Heart left ventricle (tissue), 13 donors: ENCODE measurements around the gene PNN.

Experiments
- POLR2A ChIP-seq, 2 donors: fragments of 450-650 bp; IDR thresholded peaks; one replicate each; pipeline ENCODE4 v1.6.1; 2017; ENCODE audit warnings: antibody characterized with exemption in 2 of 2, mild to moderate bottlenecking in 2 of 2, moderate library complexity in 2 of 2
- TF ChIP-seq, protein P1 (sequence below), 12 donors: fragments of 200-600 bp; sonication (generic) in 4 of 12; IDR thresholded peaks; one replicate each; pipeline versions ENCODE4 v1.5.0 to v1.8.0; 2018 to 2022; ENCODE audit warnings: antibody characterized with exemption in 12 of 12, mild to moderate bottlenecking in 5 of 12
- donor health status: ischemic (EF 13 %, LVEDD 7.1; RV severe dilation, severe dysfunction).
- donor health status: DM: no; HTN: yes; CAD: no.
- donor health status: DM: no; HTN: no; CAD: no.
- donor health status: ischemic (EF 25% LVEDD 6.9; RV normal size, moderate dysfunction).
- donor health status: ischemic (EF 25% LVEDD 5.7; RV mildly dilated, moderate dysfunction).
- donor health status: ischemic (EF 35%, LVEDD 5.7; RV mildly dilated, moderate dysfunction).
- donor health status: nonischemic (EF 11% LVEDD 7.7; RV severe dilation, severe dysfunction).
- donor health status: DM: yes; HTN: yes; CAD: no.
- donor health status: PGD.
- donor health status: ischemic (EF 29% LVEDD 5.4; RV normal size, mild dysfunction).
- donor health status: nonischemic (EF 23%, LVEDD 6.1; RV moderate dilation, normal function).

DNA sequence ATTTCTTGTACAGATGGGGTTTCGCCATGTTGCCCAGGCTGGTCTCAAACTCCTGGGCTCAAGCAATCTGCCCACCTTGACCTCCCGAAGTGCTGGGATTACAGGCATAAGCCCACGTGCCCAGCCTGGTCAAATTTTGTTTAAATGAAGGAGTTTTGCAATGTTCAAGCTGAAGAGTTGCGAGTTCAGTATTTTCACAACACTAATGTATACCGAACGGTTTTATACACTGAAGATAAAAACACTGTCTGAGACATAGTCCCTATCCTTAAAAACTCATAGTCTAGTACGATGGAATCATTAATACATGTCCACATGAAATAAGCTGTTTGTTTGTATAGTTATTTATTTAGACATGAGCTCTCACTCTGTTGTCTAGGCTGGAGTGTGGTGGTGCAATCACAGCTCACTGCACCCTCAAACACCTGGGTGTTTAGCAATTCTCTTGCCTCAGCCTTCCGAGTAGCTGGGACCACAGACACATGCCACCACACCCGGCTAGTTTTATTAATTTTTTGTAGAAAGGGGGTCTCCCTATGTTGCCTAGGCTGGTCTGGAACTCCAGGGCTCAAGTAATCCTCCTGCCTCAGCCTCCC, 20.4 kb upstream of the PNN start:
- TF ChIP-seq, protein P1, sequence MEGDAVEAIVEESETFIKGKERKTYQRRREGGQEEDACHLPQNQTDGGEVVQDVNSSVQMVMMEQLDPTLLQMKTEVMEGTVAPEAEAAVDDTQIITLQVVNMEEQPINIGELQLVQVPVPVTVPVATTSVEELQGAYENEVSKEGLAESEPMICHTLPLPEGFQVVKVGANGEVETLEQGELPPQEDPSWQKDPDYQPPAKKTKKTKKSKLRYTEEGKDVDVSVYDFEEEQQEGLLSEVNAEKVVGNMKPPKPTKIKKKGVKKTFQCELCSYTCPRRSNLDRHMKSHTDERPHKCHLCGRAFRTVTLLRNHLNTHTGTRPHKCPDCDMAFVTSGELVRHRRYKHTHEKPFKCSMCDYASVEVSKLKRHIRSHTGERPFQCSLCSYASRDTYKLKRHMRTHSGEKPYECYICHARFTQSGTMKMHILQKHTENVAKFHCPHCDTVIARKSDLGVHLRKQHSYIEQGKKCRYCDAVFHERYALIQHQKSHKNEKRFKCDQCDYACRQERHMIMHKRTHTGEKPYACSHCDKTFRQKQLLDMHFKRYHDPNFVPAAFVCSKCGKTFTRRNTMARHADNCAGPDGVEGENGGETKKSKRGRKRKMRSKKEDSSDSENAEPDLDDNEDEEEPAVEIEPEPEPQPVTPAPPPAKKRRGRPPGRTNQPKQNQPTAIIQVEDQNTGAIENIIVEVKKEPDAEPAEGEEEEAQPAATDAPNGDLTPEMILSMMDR (IDR thresholded peaks at IDR 0.05), result no peak
- no peak for TF ChIP-seq POLR2A (IDR thresholded peaks at IDR 0.05)
